ENCODE measurements around the gene TRMT2B.
"Not testable (repeated sequence)": the region's sequence is repeated elsewhere in the genome, so short reads cannot be mapped to it uniquely, and the experiment has no call there.

The TRMT2B gene

DNA sequence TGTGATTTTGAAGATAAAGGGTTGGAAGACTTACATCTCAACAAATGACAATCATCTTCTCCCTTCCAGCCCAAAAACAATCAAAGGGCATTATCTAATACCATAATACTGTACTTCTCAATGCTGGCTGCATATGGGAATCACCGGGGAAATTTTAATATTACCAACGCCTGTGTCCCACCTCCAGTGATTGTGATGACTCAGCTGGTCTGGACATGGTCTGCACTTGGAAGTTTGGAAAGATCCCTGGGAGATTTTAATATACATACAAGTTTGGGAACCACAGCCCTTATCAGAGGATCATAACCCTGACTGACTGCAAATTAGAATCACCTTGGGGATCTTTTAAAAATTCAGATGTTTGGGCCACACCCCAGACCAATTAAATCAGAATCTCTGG, 52.5 kb downstream of the TRMT2B start:
- no peak for DNase-seq

DNA sequence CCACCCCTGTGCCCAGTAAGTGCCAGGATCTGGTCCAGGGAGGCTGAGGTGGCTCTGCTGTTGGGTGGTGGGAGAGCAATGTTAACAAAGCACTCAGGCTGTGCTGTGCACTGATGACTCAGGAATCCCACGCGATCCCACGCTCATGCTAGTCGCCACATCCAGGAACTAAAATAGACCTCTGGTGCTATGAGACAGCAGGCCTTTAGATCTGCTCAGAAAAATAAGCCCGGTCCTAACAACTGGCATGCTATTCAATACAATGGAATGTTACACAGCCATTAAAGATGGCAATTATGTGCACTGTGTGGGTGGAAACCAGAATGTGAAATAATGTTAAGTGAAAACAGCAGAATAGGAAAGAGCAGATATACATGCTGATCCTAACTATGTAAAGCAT, 56.4 kb downstream of the TRMT2B start:
- DNase-seq = peak; percentile 61

DNA sequence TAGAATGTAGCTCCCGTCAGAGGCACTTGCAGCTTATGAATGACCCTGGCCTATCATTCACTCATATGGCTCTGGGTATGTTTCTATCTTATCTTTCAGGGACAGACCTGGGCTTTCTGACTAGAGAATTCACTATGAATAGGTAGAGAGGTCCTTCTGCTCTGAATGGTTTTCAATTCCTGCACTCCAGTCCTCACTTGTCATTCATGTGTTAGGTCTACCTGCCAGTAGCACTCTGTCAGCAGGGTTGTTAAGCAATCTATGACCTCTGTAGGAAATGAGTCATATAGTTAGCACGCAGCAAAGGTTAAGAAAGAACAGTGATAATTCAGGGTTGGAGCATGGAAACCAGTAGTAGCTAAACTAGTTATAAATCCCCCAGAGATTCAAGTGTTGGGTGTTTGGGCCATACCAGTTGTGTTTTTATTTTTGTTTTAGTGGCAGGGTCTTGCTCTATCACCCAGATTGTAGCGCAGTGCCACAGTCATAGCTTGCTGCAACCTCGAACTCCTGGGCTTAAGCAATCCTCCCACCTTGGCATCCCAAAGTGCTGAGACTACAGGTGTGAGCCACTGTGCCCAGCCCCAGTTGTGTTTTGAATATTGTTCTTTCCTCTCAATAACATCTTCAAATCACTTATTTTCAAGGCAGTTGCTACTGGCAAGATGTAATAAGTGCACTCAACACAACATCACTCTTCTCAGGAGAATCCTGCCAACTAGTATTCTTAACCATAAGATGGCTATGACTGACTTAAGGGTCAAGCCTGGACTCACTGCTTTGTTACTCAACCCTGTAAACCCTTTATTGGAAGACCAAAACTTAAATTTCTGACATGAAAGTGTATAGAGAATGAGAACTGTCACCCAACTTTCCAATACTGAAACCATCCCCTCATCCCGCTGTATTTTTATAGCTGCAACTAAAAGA, 57.3 kb downstream of the TRMT2B start:
- no peak for DNase-seq

DNA sequence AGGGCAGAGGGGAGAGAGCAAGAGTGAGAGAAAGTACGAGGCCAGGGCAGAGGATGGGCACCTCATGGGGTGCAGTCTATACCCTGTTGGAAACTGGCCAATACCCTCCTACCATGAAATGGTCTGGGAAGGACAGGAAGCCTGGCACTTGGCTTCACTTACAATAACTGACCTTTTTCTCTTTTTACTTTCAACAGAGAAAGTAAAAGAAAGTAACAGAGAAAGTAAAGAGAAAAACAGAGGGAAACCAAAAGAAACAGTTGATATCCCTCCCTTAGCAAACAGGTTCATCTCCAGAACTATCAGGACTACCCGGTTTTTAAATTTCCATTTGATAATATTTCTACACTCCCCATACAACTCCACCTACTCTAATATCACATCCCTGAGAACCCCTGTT, 61.8 kb downstream of the TRMT2B start:
- no peak for DNase-seq

DNA sequence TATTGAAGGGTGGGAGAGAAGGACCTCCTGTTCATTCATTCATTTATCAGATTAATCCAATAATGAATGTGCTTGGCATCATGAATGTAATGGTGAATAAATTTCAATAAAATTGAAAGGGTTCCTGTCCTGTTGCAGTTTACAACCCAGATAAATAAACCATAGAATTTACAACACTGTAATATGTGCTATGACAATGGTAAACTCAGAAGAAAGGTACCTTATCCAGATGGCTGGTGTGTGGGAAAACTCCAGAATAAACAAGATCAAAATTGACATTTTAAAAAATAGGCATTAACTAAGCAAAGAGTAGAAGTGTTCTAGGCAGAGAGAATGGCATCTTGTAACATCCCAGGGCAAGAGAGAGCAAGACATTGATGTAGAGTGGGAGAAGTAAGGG, 67.1 kb downstream of the TRMT2B start:
- DNase-seq = no peak

DNA sequence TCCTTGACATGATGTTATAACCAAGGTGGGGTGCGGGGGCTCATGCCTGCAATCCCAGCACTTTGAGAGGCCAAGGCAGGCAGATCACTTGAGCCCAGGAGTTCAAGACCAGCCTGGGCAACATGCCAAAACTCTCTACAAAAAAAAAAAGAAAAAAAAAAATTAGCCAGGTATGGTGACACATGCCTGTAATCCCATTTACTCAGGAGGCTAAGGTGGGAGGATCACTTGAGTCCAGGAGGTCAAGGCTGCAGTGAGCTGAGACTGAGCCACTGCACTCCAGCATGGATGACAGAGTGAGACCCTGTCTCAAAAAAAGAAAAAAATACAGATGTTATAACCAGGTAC, 70.4 kb downstream of the TRMT2B start:
- DNase-seq = not testable (repeated sequence)

DNA sequence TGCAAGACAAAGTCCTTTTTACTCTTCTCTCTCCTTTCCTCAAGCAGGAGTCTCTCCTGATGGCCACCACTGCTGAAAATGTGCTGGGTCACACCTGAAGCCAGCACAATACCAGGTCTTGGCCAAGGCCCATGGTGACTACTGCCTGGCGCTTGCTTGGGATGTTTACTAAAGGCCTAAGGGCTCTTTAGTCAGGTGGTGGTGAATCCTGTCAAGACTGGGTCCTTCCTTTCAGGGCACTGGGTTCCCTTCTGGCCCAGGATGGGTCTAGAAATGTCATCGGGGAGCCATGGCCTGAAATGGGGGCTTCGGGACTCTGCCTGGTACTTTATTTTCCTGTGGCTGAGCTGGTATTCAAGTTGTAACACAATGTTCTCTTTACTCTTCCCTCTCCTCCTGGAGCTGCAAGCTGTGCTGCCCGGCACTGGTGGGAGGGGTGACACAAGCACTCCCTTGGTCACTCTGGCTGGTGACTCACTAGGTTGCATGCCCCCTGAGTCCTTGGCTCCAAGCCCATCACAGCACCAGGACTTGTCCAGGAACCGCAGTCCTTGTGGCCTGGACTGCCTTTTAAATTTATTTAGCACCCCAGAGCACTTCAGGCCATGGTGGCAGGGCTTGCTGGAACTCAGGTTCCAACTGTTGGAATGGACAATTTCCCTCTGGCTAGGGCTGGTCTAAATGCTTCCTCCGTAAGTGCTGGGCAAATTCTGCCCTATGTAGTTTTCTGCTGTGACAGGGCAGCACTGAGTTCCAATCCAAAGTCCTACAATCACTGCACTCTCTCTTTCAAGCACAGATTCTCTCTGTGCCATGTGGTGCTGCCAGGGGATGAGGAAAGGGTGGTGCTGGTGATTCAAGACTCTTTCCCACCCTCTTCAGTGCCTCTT, 71.1 kb downstream of the TRMT2B start:
- DNase-seq = peak; percentile 12

DNA sequence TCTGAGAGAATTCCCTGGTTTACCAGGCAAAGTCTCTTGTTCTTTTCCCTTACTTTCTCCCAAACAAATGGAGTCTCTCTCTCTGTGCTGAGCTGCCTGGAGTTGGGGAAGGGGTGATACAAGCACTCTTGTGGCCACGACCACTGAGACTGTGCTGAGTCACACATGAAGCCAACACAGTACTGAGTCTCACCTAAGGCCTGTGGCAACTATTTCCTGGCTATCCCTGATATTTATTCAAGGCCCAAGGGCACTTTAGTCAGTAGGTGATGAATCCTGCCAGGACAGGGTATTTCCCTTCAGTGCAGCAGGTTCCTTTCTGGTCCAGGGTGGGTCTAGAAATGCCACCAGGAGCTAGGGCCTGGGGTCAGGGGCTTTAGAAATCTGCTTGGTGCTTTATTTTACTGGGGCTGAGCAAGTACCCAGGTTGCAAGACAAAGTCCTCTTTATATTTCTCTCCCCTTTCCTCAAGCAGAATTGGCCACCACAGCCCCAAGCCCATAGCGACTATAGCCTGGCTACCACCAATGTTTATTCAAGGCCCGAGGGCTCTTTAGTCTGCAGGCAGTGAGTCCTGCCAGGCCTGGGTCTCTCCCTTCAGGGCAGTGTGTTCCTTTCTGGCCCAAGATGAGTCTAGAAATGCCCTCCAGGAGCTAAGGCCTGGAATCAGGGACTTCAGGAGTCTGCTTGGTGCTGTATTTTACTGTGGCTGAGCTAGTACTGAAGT, 71.9 kb downstream of the TRMT2B start:
- DNase-seq = no peak

DNA sequence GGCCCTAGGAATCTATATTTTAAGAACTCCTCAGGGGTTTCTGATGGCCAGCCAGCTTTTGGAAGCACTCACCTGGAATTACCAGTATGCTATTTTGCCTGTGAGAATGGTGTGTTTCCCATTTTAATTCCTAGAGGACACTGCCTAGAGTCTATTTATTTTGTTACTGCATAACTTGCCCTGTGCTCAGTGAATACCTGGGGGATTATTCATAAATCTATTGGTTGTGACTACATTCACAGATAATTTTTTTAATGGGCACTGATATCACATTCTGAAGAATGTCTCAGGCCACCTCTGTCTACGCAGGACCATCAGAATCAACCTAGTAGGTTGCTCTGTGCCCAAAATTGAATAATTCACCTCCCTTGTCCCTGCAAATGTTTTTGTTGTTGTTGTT, 75.7 kb downstream of the TRMT2B start:
- DNase-seq = no peak

DNA sequence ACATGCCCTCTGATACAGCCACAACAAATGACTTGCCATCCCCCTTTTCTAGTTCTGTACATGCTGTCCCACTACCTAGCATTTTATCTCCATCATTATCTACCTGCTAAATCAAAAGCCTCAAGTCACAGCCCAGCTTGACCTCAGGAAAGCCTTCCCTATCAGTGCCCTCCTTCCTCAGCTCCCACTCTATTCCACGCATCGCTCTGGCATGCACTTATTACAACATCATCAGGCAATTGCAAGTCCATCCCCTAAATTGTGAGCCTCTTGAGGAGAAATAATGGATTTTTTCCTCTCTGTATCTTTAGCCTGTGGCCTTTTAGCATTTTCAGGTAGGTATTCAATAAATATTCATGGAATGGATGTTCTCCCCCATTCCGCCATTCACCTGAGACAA, 76.7 kb downstream of the TRMT2B start:
- no peak for DNase-seq

DNA sequence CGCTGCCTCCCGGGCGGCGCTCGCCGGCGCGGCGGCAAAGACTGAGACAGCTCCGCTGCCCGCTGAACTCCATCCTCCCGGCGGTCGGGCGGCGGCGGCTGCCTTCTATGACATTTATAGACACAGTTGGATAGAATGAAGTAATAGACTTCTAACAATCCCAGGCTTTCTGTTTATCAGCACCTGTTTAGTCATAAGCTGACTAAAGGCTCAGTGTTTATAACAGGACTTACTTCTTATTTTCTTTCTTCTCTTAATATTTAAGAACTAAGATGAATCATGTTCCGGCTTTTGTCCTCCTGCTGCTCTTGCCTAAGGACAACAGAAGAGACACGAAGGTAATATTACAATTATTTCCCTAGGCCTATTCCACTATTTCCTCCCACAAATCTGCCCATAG, 78.5 kb downstream of the TRMT2B start:
- no peak for DNase-seq

DNA sequence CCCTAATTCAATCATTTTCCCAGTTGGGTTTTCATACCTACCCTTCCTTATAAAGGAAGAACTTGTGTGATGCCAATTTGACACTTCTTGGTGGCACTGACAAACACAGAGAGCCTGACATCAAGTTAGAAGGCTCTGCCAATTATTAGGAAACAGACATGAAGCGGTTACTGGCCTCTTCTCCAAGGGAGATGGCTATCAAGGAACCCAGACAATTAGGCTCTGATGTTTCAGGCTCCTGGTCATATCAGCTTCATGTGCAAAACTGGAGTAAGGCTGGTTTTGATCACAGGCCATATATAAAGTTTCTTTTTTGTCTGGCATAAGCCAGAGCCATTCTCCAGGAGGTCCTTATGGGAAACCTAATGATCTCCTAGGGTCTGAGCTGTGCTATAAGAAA, 82.0 kb downstream of the TRMT2B start:
- DNase-seq = no peak

DNA sequence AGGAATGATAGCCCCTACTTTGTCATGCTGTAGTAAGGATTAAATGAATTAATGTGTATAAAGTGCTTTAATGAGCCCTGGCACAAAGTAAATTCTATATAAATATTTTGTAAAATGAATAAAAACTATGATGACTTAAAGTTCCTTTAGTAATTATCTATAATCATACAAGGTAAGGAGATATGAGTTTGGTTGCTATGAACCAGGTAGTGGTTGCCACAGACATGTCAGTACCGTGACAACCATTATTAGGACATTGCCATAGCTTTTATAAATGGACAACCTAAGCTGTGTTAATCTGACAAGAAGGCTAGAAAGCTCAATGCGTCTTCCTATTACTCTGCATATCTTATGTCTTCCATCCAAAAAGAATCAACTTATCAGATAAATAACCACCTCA, 82.5 kb downstream of the TRMT2B start, which contains the start of gene ARL13A:
ARL13A (plus strand) TSS at position 301 of the 400 bp plus-strand sequence. CDS start 3,982 bp downstream, outside the sequence.
- no peak for DNase-seq

DNA sequence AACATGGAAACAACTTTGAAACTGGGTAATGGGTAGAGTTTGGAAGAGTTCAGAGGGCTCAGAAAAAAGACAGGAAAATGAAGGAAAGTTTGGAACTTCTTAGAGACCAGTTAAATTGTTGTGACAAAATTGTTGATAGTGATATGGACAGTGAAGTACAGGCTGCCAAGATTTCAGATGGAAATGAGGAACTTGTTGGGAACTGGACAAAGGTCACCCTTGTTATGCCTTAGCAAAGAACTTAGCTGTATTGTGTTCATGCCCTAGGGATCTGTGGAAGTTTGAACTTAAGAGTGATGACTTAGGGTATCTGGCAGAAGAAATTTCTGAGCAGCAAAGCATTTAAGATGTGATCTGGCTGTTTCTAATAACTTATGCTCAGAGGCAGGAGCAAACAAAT, 87.5 kb downstream of the TRMT2B start:
- no peak for DNase-seq

DNA sequence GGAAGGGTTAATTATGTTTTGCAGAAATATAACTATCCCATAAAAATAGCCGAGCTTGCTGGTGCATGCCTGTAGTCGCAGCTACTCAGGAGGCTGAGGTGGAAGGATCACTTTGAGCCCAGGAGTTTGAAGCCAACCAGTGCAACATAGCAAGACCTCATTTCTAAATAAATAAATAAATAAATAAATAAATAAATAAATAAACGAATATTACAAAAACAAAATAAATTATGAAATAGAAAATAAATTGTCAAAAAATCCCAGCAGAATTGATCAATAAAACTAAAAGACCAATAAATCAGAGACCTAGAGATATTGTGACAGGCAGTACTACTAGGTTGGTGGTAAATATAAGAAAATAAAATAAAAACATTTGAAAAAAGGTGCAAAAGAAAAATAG, 89.1 kb downstream of the TRMT2B start:
- no peak for DNase-seq
